K562 (cell line): ENCODE data around the gene FHIP1B. TPM values are rescaled to one million over a fixed set of nuclear protein-coding genes. Genes with fewer than 3 reads are reported as not detected.

Experiments
- GABPA ChIP-seq: fragments of 200-800 bp; sonication (Bioruptor generic); conservative IDR thresholded peaks from 2 replicates; pipeline ENCODE4 v1.6.1; 2016; ENCODE audit warnings: low read depth, missing genetic modification characterization, missing compliant biosample characterization
- polyA plus RNA-seq, 8 experiments: library from polyadenylated mRNA; depleted of rRNA in 4 of 8; stranded (reverse) in 5 of 8; unstranded in 3 of 8; fragments of >200 nt; fragmentation: Nextera tagmentation in 2 of 8; fragmentation: Illumina TruSeq in 1 of 8; extraction: Ambion mirVana in 2 of 8; extraction: Trizol in 1 of 8; gene quantifications; 2 replicates each; pipeline versions ENCODE4 v1.2.1 to v1.2.3, GENCODE V29; 2011 to 2014; ENCODE audit warnings: inconsistent platforms in 1 of 8, missing spikeins in 1 of 8
- total RNA-seq, 7 experiments: library from RNA; depleted of rRNA in 6 of 7; stranded (reverse); fragments of >200 nt in 6 of 7; fragmentation: Illumina TruSeq in 2 of 7; extraction: Trizol in 2 of 7; gene quantifications; 2 replicates each; pipeline versions ENCODE4 v1.2.1 to v1.2.3, GENCODE V29; 2011 to 2021; ENCODE audit warnings: low replicate concordance in 1 of 7
- TF ChIP-seq, protein P1 (sequence below): sonication (generic); formaldehyde crosslinking; IDR thresholded peaks from 2 replicates; pipeline ENCODE4 v1.8.0; 2022; ENCODE audit warnings: missing genetic modification reagents, mild to moderate bottlenecking, borderline replicate concordance
- TF ChIP-seq, protein P2 (sequence below): fragments of 450-650 bp; IDR thresholded peaks from 2 replicates; pipeline ENCODE4 v1.6.1; 2016; ENCODE audit warnings: antibody characterized with exemption
- TF ChIP-seq, protein P3 (sequence below): fragments of 250-450 bp; sonication (Bioruptor Pico); IDR thresholded peaks from 2 replicates; pipeline ENCODE4 v1.5.0; 2020; ENCODE audit warnings: mild to moderate bottlenecking, borderline replicate concordance

The FHIP1B gene
- total and polyA plus RNA-seq, 9 of the 15 experiments (the other 6 are each of a cell fraction or from before 2014, with no cell fraction given), result 0.94 to 24.7 (median 15.6) TPM

DNA sequence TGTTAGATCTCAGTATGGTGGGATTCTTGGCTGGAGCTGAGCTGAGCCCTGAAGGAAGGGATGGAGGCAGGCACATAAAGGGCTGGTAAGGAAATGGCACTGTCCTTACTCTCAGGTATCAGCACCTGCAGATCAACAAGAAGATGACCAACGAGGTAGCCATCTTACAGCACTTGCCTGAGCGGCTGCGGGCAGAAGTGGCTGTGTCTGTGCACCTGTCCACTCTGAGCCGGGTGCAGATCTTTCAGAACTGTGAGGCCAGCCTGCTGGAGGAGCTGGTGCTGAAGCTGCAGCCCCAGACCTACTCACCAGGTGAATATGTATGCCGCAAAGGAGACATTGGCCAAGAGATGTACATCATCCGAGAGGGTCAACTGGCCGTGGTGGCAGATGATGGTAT lies 6.9 kb upstream of the FHIP1B start (continued):
- TF ChIP-seq, protein P1, sequence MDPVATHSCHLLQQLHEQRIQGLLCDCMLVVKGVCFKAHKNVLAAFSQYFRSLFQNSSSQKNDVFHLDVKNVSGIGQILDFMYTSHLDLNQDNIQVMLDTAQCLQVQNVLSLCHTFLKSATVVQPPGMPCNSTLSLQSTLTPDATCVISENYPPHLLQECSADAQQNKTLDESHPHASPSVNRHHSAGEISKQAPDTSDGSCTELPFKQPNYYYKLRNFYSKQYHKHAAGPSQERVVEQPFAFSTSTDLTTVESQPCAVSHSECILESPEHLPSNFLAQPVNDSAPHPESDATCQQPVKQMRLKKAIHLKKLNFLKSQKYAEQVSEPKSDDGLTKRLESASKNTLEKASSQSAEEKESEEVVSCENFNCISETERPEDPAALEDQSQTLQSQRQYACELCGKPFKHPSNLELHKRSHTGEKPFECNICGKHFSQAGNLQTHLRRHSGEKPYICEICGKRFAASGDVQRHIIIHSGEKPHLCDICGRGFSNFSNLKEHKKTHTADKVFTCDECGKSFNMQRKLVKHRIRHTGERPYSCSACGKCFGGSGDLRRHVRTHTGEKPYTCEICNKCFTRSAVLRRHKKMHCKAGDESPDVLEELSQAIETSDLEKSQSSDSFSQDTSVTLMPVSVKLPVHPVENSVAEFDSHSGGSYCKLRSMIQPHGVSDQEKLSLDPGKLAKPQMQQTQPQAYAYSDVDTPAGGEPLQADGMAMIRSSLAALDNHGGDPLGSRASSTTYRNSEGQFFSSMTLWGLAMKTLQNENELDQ (CRISPR knock-in tag), result no peak
- TF ChIP-seq GABPA (tag), result no peak
- TF ChIP-seq, protein P2, sequence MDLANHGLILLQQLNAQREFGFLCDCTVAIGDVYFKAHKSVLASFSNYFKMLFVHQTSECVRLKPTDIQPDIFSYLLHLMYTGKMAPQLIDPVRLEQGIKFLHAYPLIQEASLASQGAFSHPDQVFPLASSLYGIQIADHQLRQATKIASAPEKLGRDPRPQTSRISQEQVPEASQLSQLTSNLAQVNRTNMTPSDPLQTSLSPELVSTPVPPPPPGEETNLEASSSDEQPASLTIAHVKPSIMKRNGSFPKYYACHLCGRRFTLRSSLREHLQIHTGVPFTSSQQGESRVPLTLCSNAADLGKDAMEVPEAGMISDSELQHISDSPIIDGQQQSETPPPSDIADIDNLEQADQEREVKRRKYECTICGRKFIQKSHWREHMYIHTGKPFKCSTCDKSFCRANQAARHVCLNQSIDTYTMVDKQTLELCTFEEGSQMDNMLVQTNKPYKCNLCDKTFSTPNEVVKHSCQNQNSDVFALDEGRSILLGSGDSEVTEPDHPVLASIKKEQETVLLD, result no peak
- TF ChIP-seq, protein P3, sequence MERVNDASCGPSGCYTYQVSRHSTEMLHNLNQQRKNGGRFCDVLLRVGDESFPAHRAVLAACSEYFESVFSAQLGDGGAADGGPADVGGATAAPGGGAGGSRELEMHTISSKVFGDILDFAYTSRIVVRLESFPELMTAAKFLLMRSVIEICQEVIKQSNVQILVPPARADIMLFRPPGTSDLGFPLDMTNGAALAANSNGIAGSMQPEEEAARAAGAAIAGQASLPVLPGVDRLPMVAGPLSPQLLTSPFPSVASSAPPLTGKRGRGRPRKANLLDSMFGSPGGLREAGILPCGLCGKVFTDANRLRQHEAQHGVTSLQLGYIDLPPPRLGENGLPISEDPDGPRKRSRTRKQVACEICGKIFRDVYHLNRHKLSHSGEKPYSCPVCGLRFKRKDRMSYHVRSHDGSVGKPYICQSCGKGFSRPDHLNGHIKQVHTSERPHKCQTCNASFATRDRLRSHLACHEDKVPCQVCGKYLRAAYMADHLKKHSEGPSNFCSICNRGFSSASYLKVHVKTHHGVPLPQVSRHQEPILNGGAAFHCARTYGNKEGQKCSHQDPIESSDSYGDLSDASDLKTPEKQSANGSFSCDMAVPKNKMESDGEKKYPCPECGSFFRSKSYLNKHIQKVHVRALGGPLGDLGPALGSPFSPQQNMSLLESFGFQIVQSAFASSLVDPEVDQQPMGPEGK (CRISPR knock-in tag), result no peak
